GM21423 (cell line): ENCODE measurements around the gene DPH5.
"Not testable (repeated sequence)": the region's sequence is repeated elsewhere in the genome, so short reads cannot be mapped to it uniquely, and the experiment has no call there.

ENCODE experiments used
- ATAC-seq: cut with Tn5 transposase; IDR thresholded peaks from one replicate; pipeline ENCODE4 v1.9.1; 2021; ENCODE audit warnings: mild to moderate bottlenecking, moderate library complexity; ENCODE audit not compliant: unreplicated experiment

DPH5 gene

GRCh38 chr1:101025657-101026429, at the start of gene DPH5:
Gene DPH5, minus strand, starts transcription at chr1:101025784. Its CDS starts 341 bp downstream, at chr1:101025443.
- ATAC-seq, result peak; percentile 84

GRCh38 chr1:101073836-101074235, 48.3 kb upstream of the DPH5 start:
- no peak for ATAC-seq

- ATAC-seq, result no peak
Observed at GRCh38 chr1:101071470-101071891, 45.9 kb upstream of the DPH5 start.

- ATAC-seq, result no peak
Observed at GRCh38 chr1:101069158-101069557, 43.6 kb upstream of the DPH5 start.

- ATAC-seq, result not testable (repeated sequence)
Observed at GRCh38 chr1:101066937-101067335, 41.4 kb upstream of the DPH5 start.

- ATAC-seq, result no peak
Observed at GRCh38 chr1:101066260-101066936, 40.8 kb upstream of the DPH5 start.

GRCh38 chr1:101065575-101065974, 40.0 kb upstream of the DPH5 start:
- ATAC-seq, result peak; percentile 50

GRCh38 chr1:101064697-101065096, 39.1 kb upstream of the DPH5 start:
- no peak for ATAC-seq

- peak; percentile 75 for ATAC-seq
Observed at GRCh38 chr1:101060992-101061391, 35.4 kb upstream of the DPH5 start.

GRCh38 chr1:101059945-101060542, 34.5 kb upstream of the DPH5 start:
- no peak for ATAC-seq

- no peak for ATAC-seq
Observed at GRCh38 chr1:101055623-101056022, 30.0 kb upstream of the DPH5 start.

GRCh38 chr1:101051688-101052638, 26.4 kb upstream of the DPH5 start:
- ATAC-seq, result peak; percentile 89

- no peak for ATAC-seq
Observed at GRCh38 chr1:101050869-101051268, 25.3 kb upstream of the DPH5 start.

- ATAC-seq, result no peak
Observed at GRCh38 chr1:101044749-101045148, 19.2 kb upstream of the DPH5 start.

- ATAC-seq, result no peak
Observed at GRCh38 chr1:101044259-101044658, 18.7 kb upstream of the DPH5 start.

GRCh38 chr1:101043776-101044175, 18.2 kb upstream of the DPH5 start:
- no peak for ATAC-seq

GRCh38 chr1:101041300-101041699, 15.7 kb upstream of the DPH5 start:
- ATAC-seq, result no peak

- ATAC-seq, result no peak
Observed at GRCh38 chr1:101040666-101041065, 15.1 kb upstream of the DPH5 start.

GRCh38 chr1:101039245-101039644, 13.7 kb upstream of the DPH5 start:
- no peak for ATAC-seq

GRCh38 chr1:101037316-101037715, 11.7 kb upstream of the DPH5 start:
- no peak for ATAC-seq

- ATAC-seq, result no peak
Observed at GRCh38 chr1:101033017-101033416, 7.4 kb upstream of the DPH5 start.
